Osteoblast (primary cell): ENCODE results near the gene PNKP. TPM values are rescaled to one million over a fixed set of nuclear protein-coding genes. Genes with fewer than 3 reads are reported as not detected.

ENCODE experiments used
- DNase-seq: peaks from one replicate; pipeline ENCODE4 v3.0.0; 2011; ENCODE audit warnings: low spot score, mixed read lengths; ENCODE audit not compliant: insufficient read length; ENCODE audit errors: missing footprints
- H2AFZ ChIP-seq: 2 replicates; pipeline ENCODE4 v1.6.0; 2011; ENCODE audit warnings: mild to moderate bottlenecking, low read length
- H3K27ac ChIP-seq: 2 replicates; pipeline ENCODE4 v1.5.1; 2011; ENCODE audit warnings: mild to moderate bottlenecking, low read depth, low read length, moderate library complexity
- H3K27me3 ChIP-seq: 2 replicates; pipeline ENCODE4 v1.6.0; 2012; ENCODE audit warnings: mild to moderate bottlenecking, control low read depth, inconsistent platforms, low read length, moderate library complexity; ENCODE audit not compliant: insufficient read depth
- H3K36me3 ChIP-seq: 2 replicates; pipeline ENCODE4 v1.5.1; 2011; ENCODE audit warnings: mild to moderate bottlenecking, low read length, control low read depth, moderate library complexity; ENCODE audit not compliant: insufficient read depth
- H3K4me1 ChIP-seq: 2 replicates; pipeline ENCODE4 v1.5.1; 2011; ENCODE audit warnings: mild to moderate bottlenecking, low read length, control low read depth, moderate library complexity; ENCODE audit not compliant: insufficient read depth
- H3K4me2 ChIP-seq: 2 replicates; pipeline ENCODE4 v1.6.0; 2011; ENCODE audit warnings: mild to moderate bottlenecking, low read length; ENCODE audit not compliant: insufficient read depth
- H3K4me3 ChIP-seq: fragments of 200-600 bp; sonication (generic); 3 replicates; pipeline ENCODE4 v1.5.1; 2012; ENCODE audit warnings: mild to moderate bottlenecking, low read length, inconsistent platforms; ENCODE audit not compliant: insufficient read depth
- H3K79me2 ChIP-seq: 2 replicates; pipeline ENCODE4 v1.6.0; 2012; ENCODE audit warnings: mild to moderate bottlenecking, low read length, control low read depth, inconsistent platforms; ENCODE audit not compliant: insufficient read depth
- H3K9me3 ChIP-seq: 2 replicates; pipeline ENCODE4 v1.5.1; 2011; ENCODE audit warnings: low read depth, low read length, control low read depth
- H4K20me1 ChIP-seq: 2 replicates; pipeline ENCODE4 v1.6.0; 2012; ENCODE audit warnings: mild to moderate bottlenecking, low read length, control low read depth; ENCODE audit not compliant: insufficient read depth
- CTCF ChIP-seq: IDR thresholded peaks from 2 replicates; pipeline ENCODE4 v1.5.1; 2011; ENCODE audit warnings: mild to moderate bottlenecking, low read depth, low read length, moderate library complexity; ENCODE audit errors: extremely low read depth
- total RNA-seq: library from RNA; depleted of rRNA; stranded (reverse); fragments of >200 nt; gene quantifications from 2 replicates; pipeline ENCODE4 v1.2.3, GENCODE V29; 2012

The PNKP gene
- total RNA-seq, 1 donor, result 43.8 TPM

GRCh38 chr19:49873129-49873521 lies 5.7 kb upstream of the PNKP start:
- Histone ChIP-seq H3K4me2 (no peak overlapping the region), H4K20me1 (no peaks in the 10 kb centered on the region), H3K27me3 (no peaks in the 10 kb centered on the region), H3K27ac (no peak overlapping the region), H3K4me3 (no peak overlapping the region), H3K9me3 (no peaks in the 10 kb centered on the region), H3K4me1 (peaks cover 30% of the 10 kb centered on the region), H3K36me3 (peaks cover 13% of the 10 kb centered on the region), H3K79me2 (peaks cover 58% of the 10 kb centered on the region), H2AFZ (no peak overlapping the region)
- TF ChIP-seq CTCF, result no peak
- DNase-seq, result no peak

GRCh38 chr19:49872245-49873128 lies 5.1 kb upstream of the PNKP start:
- Histone ChIP-seq H3K79me2 (peaks cover 56% of the 10 kb centered on the region), H3K4me3 (no peak overlapping the region)

GRCh38 chr19:49871349-49871985 lies 4.1 kb upstream of the PNKP start:
- peaks cover 61% of the 10 kb centered on the region for H3K79me2 ChIP-seq

More at GRCh38 chr19:49872245-49873128, 5.1 kb upstream of the PNKP start:
- no peak for DNase-seq
- H3K9me3 ChIP-seq, result no peaks in the 10 kb centered on the region
- no peak for TF ChIP-seq CTCF
- H3K4me1 ChIP-seq, result peaks cover 32% of the 10 kb centered on the region
- no peak overlapping the region for H3K27ac ChIP-seq
- H3K4me2 ChIP-seq, result no peak overlapping the region
- no peaks in the 10 kb centered on the region for H3K27me3 ChIP-seq
- H3K36me3 ChIP-seq, result peaks cover 13% of the 10 kb centered on the region
- no peaks in the 10 kb centered on the region for H4K20me1 ChIP-seq
- H2AFZ ChIP-seq, result no peak overlapping the region

More at GRCh38 chr19:49871349-49871985, 4.1 kb upstream of the PNKP start:
- Histone ChIP-seq H3K4me2 (no peak overlapping the region), H3K27me3 (no peaks in the 10 kb centered on the region), H3K27ac (no peak overlapping the region), H3K4me3 (no peak overlapping the region), H2AFZ (no peak overlapping the region), H3K36me3 (peaks cover 13% of the 10 kb centered on the region), H3K4me1 (peaks cover 36% of the 10 kb centered on the region), H4K20me1 (peaks cover 2% of the 10 kb centered on the region), H3K9me3 (no peaks in the 10 kb centered on the region)
- no peak for TF ChIP-seq CTCF
- DNase-seq, result no peak
